SK-N-SH (cell line): Measurements from ENCODE around the gene SYNJ2. TPM values are rescaled to one million over a fixed set of nuclear protein-coding genes. Genes with fewer than 3 reads are reported as not detected.

Experiments used
- CTCF ChIA-PET: fragments of 300-600, 350-600 bp; formaldehyde crosslinking; extraction: SDS; loops from one replicate; lab custom pipeline; 2021; lab: Yijun Ruan, JAX
- POLR2A ChIA-PET: fragments of 350-600 bp; sonication (Branson Sonifier 250); formaldehyde crosslinking; extraction: SDS; loops from one replicate; lab custom pipeline; 2020; ENCODE audit warnings: antibody characterized with exemption, inconsistent platforms; lab: Yijun Ruan, JAX
- DNase-seq: peaks from one replicate; pipeline ENCODE4 v3.0.0; 2012
- H2AFZ ChIP-seq: fragments of 200-600 bp; sonication (generic); 2 replicates; pipeline ENCODE4 v1.8.1; 2016; ENCODE audit warnings: antibody characterized with exemption, mild to moderate bottlenecking, low read depth
- H3F3A ChIP-seq: fragments of 200-600 bp; sonication (generic); replicated peaks from 2 replicates; pipeline ENCODE3; 2016; ENCODE audit warnings: antibody characterized with exemption, mild to moderate bottlenecking; ENCODE audit not compliant: insufficient read depth
- H3K27ac ChIP-seq, 2 experiments: fragments of 200-500 bp in 1 of 2; fragments of 200-600 bp in 1 of 2; sonication (Bioruptor generic) in 1 of 2; sonication (generic), shearing (Covaris generic) in 1 of 2; 2 replicates each; pipeline versions ENCODE4 v1.5.1 to v1.6.1; 2014 to 2016; ENCODE audit warnings: low read depth in 2 of 2, inconsistent platforms in 1 of 2, low read length in 1 of 2, mild to moderate bottlenecking in 1 of 2, mixed read lengths in 1 of 2
- H3K27me3 ChIP-seq: fragments of 200-600 bp; sonication (generic), shearing (Covaris generic); 2 replicates; pipeline ENCODE4 v1.6.1; 2016; ENCODE audit warnings: mixed run types; ENCODE audit not compliant: insufficient read depth
- H3K36me3 ChIP-seq, 2 experiments: fragments of 200-500 bp in 1 of 2; fragments of 200-600 bp in 1 of 2; sonication (Bioruptor generic) in 1 of 2; sonication (generic) in 1 of 2; replicated peaks in 1 of 2; 2 replicates each; pipeline versions ENCODE3 to v1.5.1; 2014 to 2016; ENCODE audit warnings: low read length in 1 of 2, mild to moderate bottlenecking in 1 of 2; ENCODE audit not compliant: insufficient read depth in 2 of 2, control insufficient read depth in 1 of 2
- H3K4me1 ChIP-seq, 2 experiments: fragments of 200-500 bp in 1 of 2; fragments of 200-600 bp in 1 of 2; sonication (Bioruptor generic) in 1 of 2; sonication (generic), shearing (Covaris generic) in 1 of 2; 2 replicates each; pipeline versions ENCODE4 v1.5.1 to v1.6.1; 2014 to 2016; ENCODE audit warnings: low read depth in 1 of 2, low read length in 1 of 2, mixed run types in 1 of 2; ENCODE audit not compliant: insufficient read depth in 2 of 2, control insufficient read depth in 1 of 2
- H3K4me2 ChIP-seq: fragments of 200-600 bp; sonication (generic), shearing (Covaris generic); 2 replicates; pipeline ENCODE4 v1.6.1; 2017; ENCODE audit warnings: mixed run types
- H3K4me3 ChIP-seq, 2 experiments: fragments of 200-500 bp in 1 of 2; fragments of 200-600 bp in 1 of 2; sonication (Bioruptor generic) in 1 of 2; sonication (generic), shearing (Covaris generic) in 1 of 2; 2 replicates each; pipeline versions ENCODE4 v1.5.1 to v1.8.1; 2014 to 2016; ENCODE audit warnings: low read depth in 2 of 2, inconsistent platforms in 1 of 2, low read length in 1 of 2, mild to moderate bottlenecking in 1 of 2, mixed read lengths in 1 of 2, moderate library complexity in 1 of 2
- H3K79me2 ChIP-seq: fragments of 200-600 bp; sonication (generic); 2 replicates; pipeline ENCODE4 v1.8.1; 2017; ENCODE audit warnings: mild to moderate bottlenecking; ENCODE audit not compliant: insufficient read depth
- H3K9ac ChIP-seq: fragments of 200-600 bp; sonication (generic); 2 replicates; pipeline ENCODE4 v1.6.1; 2017; ENCODE audit warnings: mixed run types
- H3K9me2 ChIP-seq: fragments of 200-600 bp; sonication (generic); 2 replicates; pipeline ENCODE4 v1.6.1; 2017; ENCODE audit warnings: mixed run types
- H3K9me3 ChIP-seq: fragments of 200-600 bp; sonication (generic); 2 replicates; pipeline ENCODE4 v1.6.1; 2017; ENCODE audit warnings: mixed run types, mild to moderate bottlenecking, moderate library complexity
- H4K20me1 ChIP-seq: fragments of 200-600 bp; sonication (generic); 2 replicates; pipeline ENCODE4 v1.6.1; 2017; ENCODE audit warnings: mild to moderate bottlenecking, mixed run types; ENCODE audit not compliant: insufficient read depth
- CHD2 ChIP-seq: fragments of 150-350 bp; IDR thresholded peaks from 2 replicates; pipeline ENCODE4 v1.6.1; 2018; ENCODE audit warnings: low read length; ENCODE audit not compliant: partially characterized antibody
- EZH2phosphoT487 ChIP-seq: fragments of 200-600 bp; sonication (generic); IDR thresholded peaks from 2 replicates; pipeline ENCODE4 v1.6.1; 2017; ENCODE audit warnings: low read depth, mixed run types, mild to moderate bottlenecking, antibody characterized with exemption, moderate library complexity, borderline replicate concordance
- FOSL2 ChIP-seq: IDR thresholded peaks from 2 replicates; pipeline ENCODE4 v1.4.0; 2012; ENCODE audit warnings: low read depth, mild to moderate bottlenecking, moderate library complexity, borderline replicate concordance
- IRF3 ChIP-seq: fragments of 150-350 bp; IDR thresholded peaks from 2 replicates; pipeline ENCODE4 v1.6.1; 2016; ENCODE audit warnings: mild to moderate bottlenecking, low read depth, low read length
- JUND ChIP-seq: IDR thresholded peaks from 2 replicates; pipeline ENCODE4 v1.4.0; 2012
- MEF2A ChIP-seq: IDR thresholded peaks from 2 replicates; pipeline ENCODE4 v1.4.0; 2012; ENCODE audit warnings: low read depth, borderline replicate concordance
- NFIC ChIP-seq: IDR thresholded peaks from 2 replicates; pipeline ENCODE4 v1.4.0; 2012; ENCODE audit warnings: borderline replicate concordance
- NRF1 ChIP-seq: IDR thresholded peaks from 2 replicates; pipeline ENCODE4 v1.6.1; 2012; ENCODE audit warnings: low read depth, mild to moderate bottlenecking, low read length
- PBX3 ChIP-seq: IDR thresholded peaks from 2 replicates; pipeline ENCODE4; 2012
- RCOR1 ChIP-seq: fragments of 150-350 bp; IDR thresholded peaks from 2 replicates; pipeline ENCODE4 v1.6.1; 2017; ENCODE audit warnings: antibody characterized with exemption, low read length
- RXRA ChIP-seq: IDR thresholded peaks from 2 replicates; pipeline ENCODE4 v1.4.0; 2012; ENCODE audit warnings: low read depth, mild to moderate bottlenecking, borderline replicate concordance
- TCF12 ChIP-seq: IDR thresholded peaks from 2 replicates; pipeline ENCODE4 v1.4.0; 2012
- TEAD4 ChIP-seq: IDR thresholded peaks from 2 replicates; pipeline ENCODE4 v1.4.0; 2012; ENCODE audit warnings: mild to moderate bottlenecking, borderline replicate concordance; ENCODE audit not compliant: insufficient read depth
- USF1 ChIP-seq: IDR thresholded peaks from 2 replicates; pipeline ENCODE4 v1.4.0; 2012; ENCODE audit warnings: low read depth, borderline replicate concordance
- YY1 ChIP-seq: IDR thresholded peaks from 2 replicates; pipeline ENCODE4 v1.4.0; 2012; ENCODE audit warnings: low read depth, mild to moderate bottlenecking
- WGBS: methylation state at CpG from one replicate; pipeline ENCODE4 v1.1.6; 2017; ENCODE audit warnings: low lambda C conversion rate; 5-methylcytosine and 5-hydroxymethylcytosine counted together
- polyA plus RNA-seq, 3 experiments: library from polyadenylated mRNA; depleted of rRNA; stranded (reverse); fragments of >200 nt; gene quantifications; 2 replicates each; pipeline ENCODE4 v1.2.3, GENCODE V29; 2012
- TF ChIP-seq, protein P1 (sequence below): fragments of 200-600 bp; sonication (generic); IDR thresholded peaks from 2 replicates; pipeline ENCODE4 v1.6.1; 2017; ENCODE audit warnings: antibody characterized with exemption, mild to moderate bottlenecking, moderate library complexity

SYNJ2 gene
- polyA plus RNA-seq, 1 of the 3 experiments (the other 2 are of a cell fraction), result 40.0 TPM

DNA sequence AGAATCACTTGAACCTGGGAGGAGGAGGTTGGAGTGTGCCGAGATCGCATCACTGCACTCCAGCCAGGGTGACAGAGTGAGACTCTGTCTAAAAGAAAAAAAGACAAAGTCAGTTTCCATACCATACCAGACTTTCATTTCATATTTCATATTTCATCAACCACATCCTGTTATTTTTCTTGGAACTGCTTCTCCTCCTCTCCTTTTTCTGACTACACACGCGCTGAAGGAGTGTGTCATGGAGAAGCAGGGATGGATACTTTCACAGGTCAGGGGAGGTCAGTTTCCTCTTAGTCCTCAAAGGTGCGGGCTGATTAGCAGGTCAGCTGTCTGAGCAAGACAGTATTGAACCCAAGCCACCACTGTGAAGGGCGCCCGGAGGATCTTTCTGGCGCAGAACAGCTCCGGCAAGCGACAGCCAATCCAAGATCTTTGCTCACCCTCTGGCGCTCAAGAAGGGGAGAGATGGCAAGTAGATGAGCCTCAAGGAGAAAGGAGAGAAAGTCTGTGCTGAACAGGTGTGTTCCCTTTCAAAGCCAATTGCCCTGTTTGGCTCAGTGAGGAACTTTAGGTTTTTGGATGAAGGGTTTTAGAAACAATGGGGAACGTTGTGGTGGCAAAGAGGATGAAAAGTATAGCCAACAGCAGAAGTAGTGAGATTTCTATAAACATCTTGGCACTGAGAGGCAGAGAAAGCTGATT, 18.9 kb upstream of the SYNJ2 start:
- no peaks in the 10 kb centered on the region for H3K79me2 ChIP-seq
- no peak for DNase-seq

GRCh38 chr6:157964100-157964499, 17.6 kb upstream of the SYNJ2 start:
- Histone ChIP-seq H3K4me3 (no peak overlapping the region), H3K4me1 (peaks cover 3 to 29% of the 10 kb centered on the region in 2 experiments; a peak in 3 of 4 replicates), H3K36me3 (no peaks in the 10 kb centered on the region), H3K9me3 (no peaks in the 10 kb centered on the region), H3K27me3 (no peaks in the 10 kb centered on the region), H3K79me2 (no peaks in the 10 kb centered on the region), H3K4me2 (no peak overlapping the region), H3K9ac (no peak overlapping the region), H3F3A (peaks cover 30% of the 10 kb centered on the region), H3K27ac (peak overlapping the region; percentile 23 to 99; a peak in 2 of 4 replicates), H3K9me2 (no peaks in the 10 kb centered on the region), H2AFZ (0 out of 2 replicates have a peak overlapping the region, but pooled peaks have one; percentile 12), H4K20me1 (no peaks in the 10 kb centered on the region)
- 92% methylated on average over 3 of the region's 3 CpGs for WGBS
- ChIA-PET POLR2A (no interaction called here), CTCF (interaction anchor here (1.8 kb wide), 1 partner anchor 108 kb away, joined by 4 read pairs; no protein-coding TSS in a partner anchor)
- no peak for DNase-seq
- no peak for TF ChIP-seq IRF3
- TF ChIP-seq RCOR1, result no peak
- no peak for TF ChIP-seq YY1
- TF ChIP-seq TEAD4, result no peak
- TF ChIP-seq NRF1, result no peak
- TF ChIP-seq EZH2phosphoT487, result no peak
- TF ChIP-seq FOSL2, result no peak
- TF ChIP-seq, protein P1, sequence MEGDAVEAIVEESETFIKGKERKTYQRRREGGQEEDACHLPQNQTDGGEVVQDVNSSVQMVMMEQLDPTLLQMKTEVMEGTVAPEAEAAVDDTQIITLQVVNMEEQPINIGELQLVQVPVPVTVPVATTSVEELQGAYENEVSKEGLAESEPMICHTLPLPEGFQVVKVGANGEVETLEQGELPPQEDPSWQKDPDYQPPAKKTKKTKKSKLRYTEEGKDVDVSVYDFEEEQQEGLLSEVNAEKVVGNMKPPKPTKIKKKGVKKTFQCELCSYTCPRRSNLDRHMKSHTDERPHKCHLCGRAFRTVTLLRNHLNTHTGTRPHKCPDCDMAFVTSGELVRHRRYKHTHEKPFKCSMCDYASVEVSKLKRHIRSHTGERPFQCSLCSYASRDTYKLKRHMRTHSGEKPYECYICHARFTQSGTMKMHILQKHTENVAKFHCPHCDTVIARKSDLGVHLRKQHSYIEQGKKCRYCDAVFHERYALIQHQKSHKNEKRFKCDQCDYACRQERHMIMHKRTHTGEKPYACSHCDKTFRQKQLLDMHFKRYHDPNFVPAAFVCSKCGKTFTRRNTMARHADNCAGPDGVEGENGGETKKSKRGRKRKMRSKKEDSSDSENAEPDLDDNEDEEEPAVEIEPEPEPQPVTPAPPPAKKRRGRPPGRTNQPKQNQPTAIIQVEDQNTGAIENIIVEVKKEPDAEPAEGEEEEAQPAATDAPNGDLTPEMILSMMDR, result no peak
- no peak for TF ChIP-seq MEF2A
- no peak for TF ChIP-seq USF1
- TF ChIP-seq JUND, result no peak
- no peak for TF ChIP-seq TCF12

More for the DNA sequence above, 18.9 kb upstream of the SYNJ2 start:
- peak overlapping the region in 1 of 2 experiments; percentile 7; a peak in 1 of 4 replicates for H3K4me3 ChIP-seq
- peak overlapping the region; percentile 74 to 99; a peak in 3 of 4 replicates for H3K27ac ChIP-seq
- peaks cover 3 to 29% of the 10 kb centered on the region in 2 experiments; a peak in 3 of 4 replicates for H3K4me1 ChIP-seq
- 78% methylated on average over 12 of the region's 12 CpGs for WGBS
- H3K9me2 ChIP-seq, result no peaks in the 10 kb centered on the region
- peaks cover 34% of the 10 kb centered on the region for H3F3A ChIP-seq
- peak overlapping the region; percentile 74; the same call in 1 of the 2 replicates for H3K4me2 ChIP-seq
- ChIA-PET POLR2A (no interaction called here), CTCF (interaction anchor here (1.8 kb wide), 1 partner anchor 109 kb away, joined by 4 read pairs; no protein-coding TSS in a partner anchor)
- peak overlapping the region; percentile 54 for H2AFZ ChIP-seq
- no peaks in the 10 kb centered on the region for H4K20me1 ChIP-seq
- peak; percentile 66 for TF ChIP-seq TCF12
- no peak for TF ChIP-seq TEAD4
- TF ChIP-seq NFIC, result peak; percentile 83; the same call in 1 of the 2 replicates
- TF ChIP-seq YY1, result no peak
- no peak for TF ChIP-seq IRF3
- TF ChIP-seq FOSL2, result peak; percentile 43; the same call in 1 of the 2 replicates
- peak; percentile 80; the same call in 1 of the 2 replicates for TF ChIP-seq RXRA
- no peak for TF ChIP-seq NRF1
- no peak for TF ChIP-seq CHD2
- peak; percentile 56; the same call in 1 of the 2 replicates for TF ChIP-seq PBX3
- peaks cover 0 to 1% of the 10 kb centered on the region in 2 experiments for H3K36me3 ChIP-seq
- peak overlapping the region; percentile 60; the same call in 1 of the 2 replicates for H3K9ac ChIP-seq
- H3K9me3 ChIP-seq, result peaks cover 9% of the 10 kb centered on the region; the same call in 1 of the 2 replicates
- no peaks in the 10 kb centered on the region for H3K27me3 ChIP-seq
